ENCODE measurements around the gene CASZ1. TPM values are rescaled to one million over a fixed set of nuclear protein-coding genes. Genes with fewer than 3 reads are reported as not detected.

The CASZ1 gene
- total and polyA plus RNA-seq, 2 experiments from 2014 or later, result 6.2 to 6.7 TPM

GRCh38 chr1:10671622-10672342, 124.7 kb downstream of the CASZ1 start:
- Mint-ChIP-seq H3K27me3 (ENCODE audit: insufficient read depth, low read depth, poor library complexity) (peaks cover 6% of the 10 kb centered on the region), H3K4me3 (no peak overlapping the region), H3K9me3 (no peaks in the 10 kb centered on the region), H3K27ac (no peak overlapping the region), H3K4me1 (peaks cover 39% of the 10 kb centered on the region), H3K36me3 (ENCODE audit: low read depth) (no peaks in the 10 kb centered on the region)
- Histone ChIP-seq H3K36me3 (ENCODE audit: insufficient read depth) (no peaks in the 10 kb centered on the region; the same call in 1 of the 2 replicates), H3K79me2 (replicated peaks; ENCODE audit: insufficient read depth) (no peaks in the 10 kb centered on the region), H3K4me1 (ENCODE audit: insufficient read depth) (no peaks in the 10 kb centered on the region; the same call in 1 of the 2 replicates), H4K20me1 (replicated peaks; ENCODE audit: insufficient read depth) (no peaks in the 10 kb centered on the region), H3K4me2 (no peak overlapping the region), H3K4me3 (no peak overlapping the region), H3F3A (replicated peaks; ENCODE audit: low read depth) (no peaks in the 10 kb centered on the region), H3K27ac (ENCODE audit: low read depth) (no peak overlapping the region), H3K9me2 (ENCODE audit: insufficient read depth) (no peaks in the 10 kb centered on the region), H3K27me3 (ENCODE audit: insufficient read depth) (no peaks in the 10 kb centered on the region), H2AFZ (no peak overlapping the region)
- DNase-seq (ENCODE audit: low spot score) (no peak), ATAC-seq (no peak)
- TF ChIP-seq NANOG (IDR thresholded peaks at IDR 0.05; ENCODE audit: borderline replicate concordance) (no peak), CTCF (conservative IDR thresholded peaks at IDR 0.05; ENCODE audit: low read depth in 2 of 2) (no peak), STAT1 (IDR thresholded peaks at IDR 0.05; ENCODE audit: unreplicated experiment) (no peak), EZH2 (IDR thresholded peaks at IDR 0.05; ENCODE audit: low read depth, unreplicated experiment) (no peak), JUNB (IDR thresholded peaks at IDR 0.05; ENCODE audit: unreplicated experiment) (no peak), EZH2phosphoT487 (IDR thresholded peaks at IDR 0.05; ENCODE audit: unreplicated experiment) (no peak), CREB1 (CRISPR knock-in tag; IDR thresholded peaks at IDR 0.05; ENCODE audit: low read depth) (no peak), ZNF331 (CRISPR knock-in tag; IDR thresholded peaks at IDR 0.05; ENCODE audit: low read depth) (no peak), ZNF114 (CRISPR knock-in tag; IDR thresholded peaks at IDR 0.05) (no peak), ZNF462 (CRISPR knock-in tag; IDR thresholded peaks at IDR 0.05) (no peak), ETS1 (IDR thresholded peaks at IDR 0.05) (no peak), REST (IDR thresholded peaks at IDR 0.05; ENCODE audit: unreplicated experiment) (no peak), POLR2AphosphoS5 (IDR thresholded peaks at IDR 0.05; ENCODE audit: low read depth) (no peak)
